Measurements from ENCODE around the gene C17orf107.
A peak's percentile ranks its signal among the peaks of the same experiment; 100 is the strongest.

The C17orf107 gene

DNA sequence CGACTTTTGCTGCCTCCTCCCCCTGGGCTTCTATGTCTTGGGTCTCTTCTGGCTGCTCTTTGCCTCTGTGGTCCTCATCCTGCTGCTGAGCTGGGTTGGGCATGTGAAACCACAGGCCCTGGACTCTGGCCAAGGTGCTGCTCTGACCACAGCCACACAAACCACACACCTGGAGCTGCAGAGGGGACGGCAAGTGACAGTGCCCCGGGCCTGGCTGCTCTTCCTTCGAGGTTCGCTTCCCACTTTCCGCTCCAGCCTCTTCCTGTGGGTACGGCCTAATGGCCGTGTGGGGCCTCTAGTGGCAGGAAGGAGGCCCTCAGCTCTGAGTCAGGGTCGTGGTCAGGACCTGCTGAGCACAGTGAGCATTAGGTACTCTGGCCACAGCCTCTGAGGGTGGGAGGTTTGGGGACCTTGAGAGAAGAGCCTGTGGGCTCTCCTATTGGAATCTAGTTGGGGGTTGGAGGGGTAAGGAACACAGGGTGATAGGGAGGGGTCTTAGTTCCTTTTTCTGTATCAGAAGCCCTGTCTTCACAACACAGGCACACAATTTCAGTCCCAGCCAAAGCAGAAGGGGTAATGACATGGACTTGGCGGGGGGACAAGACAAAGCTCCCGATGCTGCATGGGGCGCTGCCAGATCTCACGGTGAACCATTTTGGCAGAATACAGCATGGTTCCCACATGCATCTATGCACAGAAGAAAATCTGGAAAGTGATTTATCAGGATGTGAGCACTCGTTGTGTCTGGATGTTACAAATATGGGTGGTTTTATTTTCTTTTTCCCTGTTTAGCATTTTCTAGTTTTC, 35.0 kb downstream of the C17orf107 start:
- DNase-seq, result peak in 2 of 56 donors; percentile 15 to 25

DNA sequence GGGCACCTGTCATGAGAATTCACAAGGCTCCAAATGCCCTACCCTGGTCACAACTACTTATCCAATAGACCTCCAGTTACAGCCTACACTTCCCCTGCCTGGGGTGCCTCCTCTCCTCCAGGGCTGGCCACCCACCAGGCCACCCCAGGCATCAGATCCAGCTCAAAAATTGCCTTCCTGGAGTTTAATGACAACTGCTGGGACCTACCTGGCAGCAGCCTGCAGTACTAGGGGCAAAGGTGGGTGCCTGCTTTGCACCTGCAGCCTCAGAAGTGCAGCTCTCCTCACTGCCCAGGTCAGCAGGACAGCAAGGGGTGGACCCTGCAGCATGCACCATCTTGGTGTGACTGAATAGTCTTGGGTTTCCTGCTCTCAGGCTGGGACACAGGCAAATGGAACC, 36.3 kb downstream of the C17orf107 start:
- no peak for DNase-seq

DNA sequence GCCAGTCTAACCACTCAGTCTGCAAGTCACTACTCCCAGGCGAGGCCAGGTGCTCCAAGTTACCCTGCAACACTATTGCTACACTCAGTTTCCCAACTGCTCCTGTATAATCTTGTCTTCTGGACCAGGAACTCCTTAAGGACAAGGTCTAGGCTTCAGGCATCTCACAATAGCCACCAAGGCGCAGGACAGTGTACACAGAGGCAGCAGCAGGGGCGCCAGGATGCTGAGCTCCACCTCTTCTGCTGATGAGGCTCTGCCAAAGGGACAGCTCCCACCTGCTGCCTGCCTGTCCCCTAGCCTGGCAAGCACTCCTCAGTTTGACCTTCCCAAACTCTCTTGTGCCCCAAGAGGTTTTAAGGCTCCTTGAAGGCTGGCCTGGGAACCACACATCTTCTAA, 37.1 kb downstream of the C17orf107 start:
- no peak for DNase-seq

GRCh38 chr17:4937553-4937952, 38.2 kb downstream of the C17orf107 start:
- DNase-seq, result no peak

DNA sequence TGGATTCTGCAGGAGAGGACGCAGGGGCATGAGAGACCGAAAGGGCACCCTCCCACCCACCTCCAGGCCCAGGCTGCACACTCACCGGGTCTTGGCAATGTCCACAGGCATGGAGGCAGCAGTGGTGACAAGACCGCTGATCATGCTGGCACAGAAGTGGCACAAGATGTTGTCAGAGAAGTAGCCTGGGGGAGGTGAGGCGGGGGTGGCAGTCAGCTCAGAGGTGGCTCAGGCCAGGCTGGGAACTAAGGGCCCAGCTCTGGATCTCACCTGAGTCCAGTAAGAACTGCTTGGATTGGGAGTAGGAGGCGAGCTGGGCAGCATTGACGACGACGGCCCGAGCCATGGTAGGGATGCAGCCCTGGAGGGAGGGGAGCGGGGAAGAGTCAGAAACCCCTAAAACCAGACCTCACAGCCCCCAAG, 38.7 kb downstream of the C17orf107 start:
- DNase-seq, result no peak

DNA sequence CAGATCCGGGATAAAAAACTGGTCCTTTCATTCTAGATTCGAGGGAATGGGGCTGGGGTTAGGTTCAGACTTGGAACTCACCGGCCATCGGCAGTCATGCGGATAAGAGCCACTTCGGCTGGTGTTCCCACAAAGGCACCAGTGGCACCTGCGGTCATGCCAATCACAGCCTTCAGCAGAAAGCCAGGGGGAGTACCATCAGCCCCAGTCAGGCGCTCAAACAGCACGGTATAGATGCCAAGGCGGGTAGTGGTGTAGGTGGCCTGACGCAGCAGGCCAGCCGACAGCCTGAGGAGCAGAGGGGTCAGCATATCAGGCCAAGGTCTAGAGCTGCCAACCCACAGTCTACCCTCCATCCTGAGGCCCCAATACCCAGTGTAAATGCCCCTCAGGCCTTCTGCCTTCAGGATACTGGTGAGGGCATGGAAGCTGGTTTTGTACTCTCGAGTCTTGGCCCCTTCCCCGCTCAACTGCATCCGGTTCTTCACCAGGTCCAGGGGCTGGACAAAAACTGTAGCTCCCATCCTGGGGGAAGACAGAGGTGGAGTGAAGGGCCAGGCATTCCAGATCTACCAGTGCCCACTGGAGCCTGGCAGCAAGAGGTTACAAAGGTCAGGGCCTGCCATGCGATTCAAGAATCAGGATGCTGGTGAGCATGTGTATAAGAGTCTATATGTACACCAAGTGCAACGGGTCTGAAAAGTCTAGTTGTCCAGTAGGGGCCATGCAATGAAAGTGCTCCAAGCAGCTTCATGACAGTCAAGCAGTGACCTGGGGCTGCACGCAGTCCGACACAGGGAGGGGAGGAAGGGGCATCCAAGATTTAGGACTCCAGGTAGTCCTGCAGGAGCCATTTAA, 39.6 kb downstream of the C17orf107 start:
- no peak for DNase-seq

- DNase-seq, result peak in 3 of 56 donors; percentile 35 to 69 (median 63)
Observed at GRCh38 chr17:4939546-4939795, 40.1 kb downstream of the C17orf107 start.

GRCh38 chr17:4939796-4940554, 40.6 kb downstream of the C17orf107 start, which contains the start of the genes RNF167 and SLC25A11:
TSS of gene RNF167 (plus strand) at chr17:4940268. CDS start at chr17:4940910, 642 bp downstream.
TSS of gene SLC25A11 (minus strand) at chr17:4940046. CDS start at chr17:4939910, 136 bp downstream.
- peak; percentile 64 to 100 (median 94) for DNase-seq

GRCh38 chr17:4940555-4941318, 41.4 kb downstream of the C17orf107 start:
- DNase-seq, result no peak

GRCh38 chr17:4941319-4941610, 41.9 kb downstream of the C17orf107 start:
- no peak for DNase-seq

- no peak for DNase-seq
Observed at GRCh38 chr17:4942760-4943508, 43.6 kb downstream of the C17orf107 start.

- no peak for DNase-seq
Observed at GRCh38 chr17:4944163-4944553, 44.8 kb downstream of the C17orf107 start.

- DNase-seq, result no peak
Observed at GRCh38 chr17:4944554-4945175, 45.3 kb downstream of the C17orf107 start.

GRCh38 chr17:4945176-4945943, 46.0 kb downstream of the C17orf107 start:
- peak in 20 of 56 donors; percentile 2 to 85 (median 24) for DNase-seq

DNA sequence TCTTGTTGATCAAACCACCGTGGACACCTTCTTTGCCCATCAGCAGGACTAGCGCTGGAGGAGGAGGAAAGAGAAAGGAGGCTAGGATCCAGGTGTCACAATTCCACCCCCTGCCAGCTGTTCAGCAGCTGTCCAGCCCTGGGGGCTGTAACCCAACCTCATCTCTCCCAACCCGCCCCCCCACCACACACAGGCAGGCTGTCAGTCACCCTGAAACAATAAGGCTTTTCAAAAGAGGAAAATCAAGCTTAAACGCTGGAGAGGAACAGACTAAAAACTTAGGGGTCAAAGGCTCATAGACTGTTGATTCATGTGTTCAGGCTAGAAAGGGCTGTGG, 46.6 kb downstream of the C17orf107 start:
- no peak for DNase-seq

DNA sequence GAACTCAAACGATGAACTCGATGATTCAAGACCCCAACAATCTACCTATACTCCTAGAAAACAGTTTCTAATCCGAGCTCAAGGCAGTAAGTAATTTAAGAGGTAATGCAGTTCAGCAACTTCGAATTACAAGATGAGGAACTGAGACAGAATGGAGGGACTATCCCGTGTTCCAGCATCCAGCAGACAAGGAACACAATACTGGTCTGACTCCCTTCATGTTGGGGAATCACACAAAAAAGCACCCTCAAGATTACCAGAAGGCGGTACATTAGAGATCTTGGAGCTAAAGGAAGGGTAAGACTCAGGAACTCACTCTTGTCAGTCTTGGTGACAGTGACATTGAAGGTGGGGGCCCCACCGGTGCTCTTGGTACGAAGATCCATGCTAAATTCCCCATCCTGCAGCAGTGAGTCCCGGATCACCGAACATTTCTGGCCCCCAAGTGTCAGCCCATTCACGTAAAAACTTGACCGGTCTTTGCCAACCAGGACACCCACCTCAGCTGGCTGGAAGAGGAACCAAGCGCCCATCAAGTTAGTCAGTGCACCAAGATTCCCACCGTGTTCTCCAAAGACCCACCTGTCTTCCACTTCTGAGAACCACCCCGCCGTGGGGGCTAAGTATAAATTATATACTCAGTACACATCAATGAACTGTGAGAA, 47.1 kb downstream of the C17orf107 start:
- no peak for DNase-seq

- peak in 2 of 56 donors; percentile 9 to 37 for DNase-seq
Observed at GRCh38 chr17:4947010-4947410, 47.7 kb downstream of the C17orf107 start.

GRCh38 chr17:4947411-4948165, 48.3 kb downstream of the C17orf107 start:
- peak in 27 of 56 donors; percentile 18 to 64 (median 43) for DNase-seq
